IMR-90 (cell line): ENCODE data around the gene OSBP. TPM values are rescaled to one million over a fixed set of nuclear protein-coding genes. Genes with fewer than 3 reads are reported as not detected.
"Not testable (repeated sequence)": the region's sequence is repeated elsewhere in the genome, so short reads cannot be mapped to it uniquely, and the experiment has no call there.

Experiments used
- ATAC-seq: fragments of 200-7000 bp; cut with Tn5 transposase; 2 replicates; pipeline ENCODE4 v1.9.1; 2020; ENCODE audit warnings: low read depth, mild to moderate bottlenecking, moderate library complexity
- BruUV-seq: library from RNA; stranded (reverse); fragments of 400-500 nt; replicated peaks from 2 replicates; lab custom pipeline; 2021; lab: Mats Ljungman, UMichigan
- CTCF ChIA-PET: fragments of 300-600 bp; formaldehyde crosslinking; extraction: SDS; loops from one replicate; lab custom pipeline; 2021; ENCODE audit warnings: antibody characterized with exemption; lab: Yijun Ruan, JAX
- POLR2A ChIA-PET: fragments of 300-600 bp; sonication (Branson Sonifier 250); formaldehyde crosslinking; loops from one replicate; lab custom pipeline; 2022; ENCODE audit warnings: antibody characterized with exemption; ENCODE audit not compliant: unreplicated experiment; lab: Charles Lee
- DNase-seq: peaks from one replicate; pipeline ENCODE4 v3.0.0; 2013
- H2AFZ ChIP-seq: replicated peaks from 2 replicates; pipeline ENCODE3; 2013; ENCODE audit warnings: low read length, mild to moderate bottlenecking; ENCODE audit not compliant: poor library complexity
- H2AK5ac ChIP-seq: 2 replicates; pipeline ENCODE4 v1.6.1; 2013; ENCODE audit warnings: low read depth, low read length, inconsistent platforms
- H2AK9ac ChIP-seq: replicated peaks from 2 replicates; pipeline ENCODE3; 2013; ENCODE audit warnings: mild to moderate bottlenecking, low read depth, low read length, moderate library complexity; ENCODE audit not compliant: poor library complexity
- H2BK120ac ChIP-seq: 2 replicates; pipeline ENCODE4 v1.6.1; 2013; ENCODE audit warnings: low read depth, low read length, inconsistent platforms
- H2BK15ac ChIP-seq: 3 replicates; pipeline ENCODE4 v1.6.1; 2013; ENCODE audit warnings: low read depth, low read length, inconsistent platforms
- H2BK20ac ChIP-seq: 2 replicates; pipeline ENCODE4 v1.6.1; 2013; ENCODE audit warnings: low read depth, mild to moderate bottlenecking, inconsistent platforms, low read length, moderate library complexity
- H2BK5ac ChIP-seq: 2 replicates; pipeline ENCODE4 v1.6.1; 2013; ENCODE audit warnings: mild to moderate bottlenecking, low read depth, low read length, inconsistent platforms; ENCODE audit not compliant: poor library complexity, severe bottlenecking
- H3K14ac ChIP-seq: replicated peaks from 2 replicates; pipeline ENCODE4 v1.6.1; 2013; ENCODE audit warnings: low read depth, low read length, inconsistent platforms
- H3K18ac ChIP-seq: 2 replicates; pipeline ENCODE4 v1.6.1; 2013; ENCODE audit warnings: low read depth, low read length, control low read depth
- H3K23ac ChIP-seq: 2 replicates; pipeline ENCODE4 v1.6.1; 2013; ENCODE audit warnings: low read depth, low read length, inconsistent platforms
- H3K27ac ChIP-seq: 2 replicates; pipeline ENCODE4 v1.5.1; 2013; ENCODE audit warnings: mild to moderate bottlenecking, control low read depth, low read length; ENCODE audit not compliant: insufficient read depth
- H3K27me3 ChIP-seq: 2 replicates; pipeline ENCODE4 v1.6.1; 2013; ENCODE audit warnings: low read length; ENCODE audit not compliant: control insufficient read depth, insufficient read depth
- H3K36me3 ChIP-seq: 2 replicates; pipeline ENCODE4 v1.6.1; 2013; ENCODE audit warnings: low read length, mixed read lengths; ENCODE audit not compliant: control insufficient read depth, insufficient read depth
- H3K4ac ChIP-seq: 2 replicates; pipeline ENCODE4 v1.6.1; 2013; ENCODE audit warnings: low read depth, low read length, inconsistent platforms
- H3K4me1 ChIP-seq: 2 replicates; pipeline ENCODE4 v1.6.1; 2013; ENCODE audit warnings: low read length, mixed read lengths; ENCODE audit not compliant: control insufficient read depth, insufficient read depth
- H3K4me2 ChIP-seq: 2 replicates; pipeline ENCODE4 v1.6.1; 2013; ENCODE audit warnings: low read depth, mild to moderate bottlenecking, control low read depth, low read length, moderate library complexity
- H3K4me3 ChIP-seq: 2 replicates; pipeline ENCODE4 v1.5.1; 2013; ENCODE audit warnings: low read depth, mild to moderate bottlenecking, control low read depth, low read length, moderate library complexity; ENCODE audit not compliant: insufficient read depth
- H3K56ac ChIP-seq: 2 replicates; pipeline ENCODE4 v1.6.1; 2013; ENCODE audit warnings: low read length, inconsistent platforms; ENCODE audit not compliant: insufficient read depth; ENCODE audit errors: extremely low read depth
- H3K79me1 ChIP-seq, 2 experiments: 2 replicates each; pipeline ENCODE4 v1.6.1; 2013; ENCODE audit warnings: low read length in 2 of 2, inconsistent platforms in 1 of 2, low read depth in 1 of 2
- H3K9ac ChIP-seq: 2 replicates; pipeline ENCODE4 v1.6.1; 2013; ENCODE audit warnings: low read depth, low read length, control low read depth
- H3K9me1 ChIP-seq: 2 replicates; pipeline ENCODE4 v1.6.1; 2013; ENCODE audit warnings: low read length, inconsistent platforms; ENCODE audit not compliant: insufficient read depth
- H3K9me3 ChIP-seq: 2 replicates; pipeline ENCODE4 v1.6.1; 2013; ENCODE audit warnings: low read length; ENCODE audit not compliant: control insufficient read depth, insufficient read depth
- H4K20me1 ChIP-seq: 2 replicates; pipeline ENCODE4 v1.6.1; 2013; ENCODE audit warnings: low read length, inconsistent platforms; ENCODE audit not compliant: insufficient read depth
- H4K5ac ChIP-seq: 2 replicates; pipeline ENCODE4 v1.6.1; 2013; ENCODE audit warnings: mild to moderate bottlenecking, low read depth, low read length, control low read depth
- H4K8ac ChIP-seq, 2 experiments: 2 replicates each; pipeline ENCODE4 v1.6.1; 2013; ENCODE audit warnings: low read depth in 2 of 2, low read length in 2 of 2, control low read depth in 1 of 2, inconsistent platforms in 1 of 2
- H4K91ac ChIP-seq: 2 replicates; pipeline ENCODE4 v1.6.1; 2013; ENCODE audit warnings: low read depth, low read length, inconsistent platforms; ENCODE audit not compliant: insufficient read depth
- WGBS, 2 experiments: methylation state at CpG; one replicate each; pipeline versions ENCODE4 v1.1.5 to v1.1.7; 2013; ENCODE audit warnings: missing lambda C conversion rate in 2 of 2; ENCODE audit not compliant: insufficient read length in 1 of 2; ENCODE audit errors: extremely low coverage in 2 of 2; 5-methylcytosine and 5-hydroxymethylcytosine counted together
- dilution Hi-C: fragments of 300-500 bp; cut with HindIII; formaldehyde crosslinking; loops from one replicate; pipeline ENCODE4 v1.14.3; 2018; ENCODE audit warnings: low sequenced_read_pairs; ENCODE audit not compliant: unreplicated experiment
- in situ Hi-C: fragments of 300-500 bp; cut with MboI; formaldehyde crosslinking; loops from 3 replicates; pipeline ENCODE4 v1.14.3; 2019; ENCODE audit warnings: low sequenced_read_pairs, inconsistent platforms, mixed read lengths
- intact Hi-C: fragments of 100-400 bp; cut with micrococcal nuclease; formaldehyde crosslinking; loops from 2 replicates; pipeline ENCODE4 v1.10.0; 2022
- polyA plus RNA-seq, 3 experiments: library from polyadenylated mRNA; depleted of rRNA; stranded (reverse); fragments of >200 nt; gene quantifications; 2 replicates each; pipeline ENCODE4 v1.2.3, GENCODE V29; 2012; ENCODE audit warnings: low replicate concordance in 1 of 3
- total RNA-seq: library from RNA; depleted of rRNA; stranded (reverse); fragments of >200 nt; gene quantifications from 2 replicates; pipeline ENCODE4 v1.2.3, GENCODE V29; 2012
- TF ChIP-seq, protein P1 (sequence below): conservative IDR thresholded peaks from 2 replicates; pipeline ENCODE4 v1.5.1; 2012; ENCODE audit warnings: mild to moderate bottlenecking, low read depth, low read length, improper control_type of control experiment

The OSBP gene
- total and polyA plus RNA-seq, 2 of the 4 experiments (the other 2 are of a cell fraction), result 22.1 to 27.4 TPM

DNA sequence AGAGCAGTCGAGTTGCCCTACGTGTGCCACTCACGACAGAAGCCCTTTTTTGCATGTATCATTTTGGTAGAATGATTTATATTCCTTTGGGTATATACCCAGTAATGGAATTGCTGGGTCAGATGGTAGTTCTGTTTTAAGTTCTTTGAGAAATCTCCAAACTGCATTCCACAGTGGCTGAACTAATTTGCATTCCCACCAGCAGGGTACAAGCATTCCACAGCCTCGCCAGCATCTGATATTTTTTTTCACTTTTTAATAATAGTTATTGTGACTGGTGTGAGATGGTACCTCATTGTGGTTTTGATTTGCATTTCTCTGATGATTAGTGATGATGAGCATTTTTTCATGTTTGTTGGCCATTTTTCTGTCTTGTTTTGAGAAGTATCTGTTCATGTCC lies 11.4 kb upstream of the OSBP start:
- H2BK5ac ChIP-seq, H2BK120ac ChIP-seq, H3K9me3 ChIP-seq, H4K5ac ChIP-seq, H3K4me2 ChIP-seq, H4K8ac ChIP-seq, H3K27ac ChIP-seq, H3K4me3 ChIP-seq, CTCF ChIA-PET, DNase-seq, H4K91ac ChIP-seq, H2BK20ac ChIP-seq, H3K36me3 ChIP-seq, H3K79me1 ChIP-seq, H3K27me3 ChIP-seq, H4K20me1 ChIP-seq, H3K56ac ChIP-seq, H3K14ac ChIP-seq, in situ Hi-C loops, H3K23ac ChIP-seq, H3K18ac ChIP-seq, BruUV-seq, H2AFZ ChIP-seq, H3K9ac ChIP-seq, dilution Hi-C loops, H2AK5ac ChIP-seq, H2AK9ac ChIP-seq, H3K4me1 ChIP-seq, POLR2A ChIA-PET, H2BK15ac ChIP-seq, H3K4ac ChIP-seq, H3K9me1 ChIP-seq: not testable (repeated sequence)
- TF ChIP-seq, protein P1, sequence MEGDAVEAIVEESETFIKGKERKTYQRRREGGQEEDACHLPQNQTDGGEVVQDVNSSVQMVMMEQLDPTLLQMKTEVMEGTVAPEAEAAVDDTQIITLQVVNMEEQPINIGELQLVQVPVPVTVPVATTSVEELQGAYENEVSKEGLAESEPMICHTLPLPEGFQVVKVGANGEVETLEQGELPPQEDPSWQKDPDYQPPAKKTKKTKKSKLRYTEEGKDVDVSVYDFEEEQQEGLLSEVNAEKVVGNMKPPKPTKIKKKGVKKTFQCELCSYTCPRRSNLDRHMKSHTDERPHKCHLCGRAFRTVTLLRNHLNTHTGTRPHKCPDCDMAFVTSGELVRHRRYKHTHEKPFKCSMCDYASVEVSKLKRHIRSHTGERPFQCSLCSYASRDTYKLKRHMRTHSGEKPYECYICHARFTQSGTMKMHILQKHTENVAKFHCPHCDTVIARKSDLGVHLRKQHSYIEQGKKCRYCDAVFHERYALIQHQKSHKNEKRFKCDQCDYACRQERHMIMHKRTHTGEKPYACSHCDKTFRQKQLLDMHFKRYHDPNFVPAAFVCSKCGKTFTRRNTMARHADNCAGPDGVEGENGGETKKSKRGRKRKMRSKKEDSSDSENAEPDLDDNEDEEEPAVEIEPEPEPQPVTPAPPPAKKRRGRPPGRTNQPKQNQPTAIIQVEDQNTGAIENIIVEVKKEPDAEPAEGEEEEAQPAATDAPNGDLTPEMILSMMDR, result peak; percentile 33
- intact Hi-C loops, result loop anchor here (5.0 kb wide), 1 partner anchor 35 kb away; no protein-coding TSS in a partner anchor
- peak; percentile 68 for ATAC-seq
- WGBS, 2 experiments, result 100% methylated on average over 1 of the region's 4 CpGs; no CpG with 5 or more reads in 1 of the 2 experiments
